Esophagus muscularis mucosa (tissue), 4 donors: ENCODE results near the gene SETD7.

Experiments used
- CTCF ChIP-seq, 3 experiments: fragments of 200-600 bp in 2 of 3; fragments of 450-650 bp in 1 of 3; sonication (generic) in 2 of 3; IDR thresholded peaks; one replicate each; pipeline ENCODE4 v1.5.1; 2017 to 2019; ENCODE audit warnings: antibody characterized with exemption in 3 of 3, mild to moderate bottlenecking in 2 of 3, moderate library complexity in 1 of 3
- EP300 ChIP-seq: sonication (generic); formaldehyde crosslinking; IDR thresholded peaks from one replicate; pipeline ENCODE4 v1.6.1; 2017; ENCODE audit warnings: antibody characterized with exemption
- POLR2A ChIP-seq: fragments of 450-650 bp; IDR thresholded peaks from one replicate; pipeline ENCODE4 v1.6.1; 2017; ENCODE audit warnings: antibody characterized with exemption, moderate library complexity, mild to moderate bottlenecking, low read depth
- POLR2AphosphoS5 ChIP-seq, 2 donors: sonication (generic); formaldehyde crosslinking; IDR thresholded peaks; one replicate each; pipeline ENCODE4 v1.6.1; 2017; ENCODE audit warnings: antibody characterized with exemption in 2 of 2

GRCh38 chr4:139528377-139529005 is 27.5 kb downstream of the SETD7 start:
- TF ChIP-seq EP300 (no peak), CTCF (IDR thresholded peaks at IDR 0.05) (no peak), POLR2A (no peak), POLR2AphosphoS5 (IDR thresholded peaks at IDR 0.05) (peak; percentile 49 to 67)
